Lung (tissue), 12 donors: ENCODE data around the gene WDR93. TPM values are rescaled to one million over a fixed set of nuclear protein-coding genes. Genes with fewer than 3 reads are reported as not detected.

ENCODE experiments used
- ATAC-seq: fragments of 200-7000 bp; cut with Tn5 transposase; one replicate; pipeline ENCODE4 v1.9.1; 2020; ENCODE audit warnings: moderate number of reproducible peaks; ENCODE audit not compliant: insufficient read depth, low FRiP score
- DNase-seq, 3 donors: peaks; one replicate each; pipeline ENCODE4 v3.0.0-alpha.2; 2013 to 2017
- H3K27ac ChIP-seq, 2 donors: one replicate each; pipeline ENCODE4 v1.5.1; 2013; ENCODE audit warnings: mild to moderate bottlenecking in 2 of 2, moderate library complexity in 2 of 2, control low read depth in 1 of 2, inconsistent platforms in 1 of 2, low read depth in 1 of 2, low read length in 1 of 2
- H3K27me3 ChIP-seq, 3 donors: one replicate each; pipeline ENCODE4 v1.5.1; 2013; ENCODE audit warnings: low read length in 2 of 3; ENCODE audit not compliant: control insufficient read depth in 3 of 3, insufficient read depth in 3 of 3
- H3K36me3 ChIP-seq, 4 donors: one replicate each; pipeline ENCODE4 v1.5.1; 2013; ENCODE audit warnings: low read length in 4 of 4, mild to moderate bottlenecking in 1 of 4, moderate library complexity in 1 of 4; ENCODE audit not compliant: control insufficient read depth in 4 of 4, insufficient read depth in 4 of 4
- H3K4me1 ChIP-seq, 5 donors: one replicate each; pipeline ENCODE4 v1.5.1; 2013; ENCODE audit warnings: low read length in 5 of 5, mild to moderate bottlenecking in 2 of 5, moderate library complexity in 1 of 5; ENCODE audit not compliant: control insufficient read depth in 5 of 5, insufficient read depth in 5 of 5
- H3K4me3 ChIP-seq: one replicate; pipeline ENCODE4 v1.5.1; 2013; ENCODE audit warnings: mild to moderate bottlenecking, control low read depth, moderate library complexity
- H3K9ac ChIP-seq, 2 donors: one replicate each; pipeline ENCODE4 v1.5.1; 2013; ENCODE audit warnings: low read length in 2 of 2, control low read depth in 1 of 2; ENCODE audit not compliant: insufficient read depth in 1 of 2
- H3K9me3 ChIP-seq, 4 donors: one replicate each; pipeline ENCODE4 v1.5.1; 2013; ENCODE audit warnings: low read length in 3 of 4, mild to moderate bottlenecking in 1 of 4, moderate library complexity in 1 of 4; ENCODE audit not compliant: control insufficient read depth in 4 of 4, insufficient read depth in 3 of 4
- CTCF ChIP-seq: IDR thresholded peaks from 2 replicates; pipeline ENCODE4 v1.5.1; 2012; ENCODE audit warnings: mild to moderate bottlenecking; ENCODE audit errors: control extremely low read depth, extremely low read depth
- WGBS, 2 donors: extraction: QIAGEN DNeasy Blood & Tissue Kit; methylation state at CpG; one replicate each; pipeline ENCODE4 v1.1.7; 2013; 5-methylcytosine and 5-hydroxymethylcytosine counted together
- polyA plus RNA-seq, 2 donors: library from polyadenylated mRNA; stranded (reverse); fragments of 200-250 nt; gene quantifications; one replicate each; pipeline ENCODE4 v1.2.1, GENCODE V29; 2013
- total RNA-seq, 2 donors: library from RNA; depleted of rRNA in 1 of 2; stranded (reverse); fragments of >200 nt in 1 of 2; gene quantifications; one replicate each; pipeline ENCODE4 v1.2.1, GENCODE V29; 2014 to 2021
- donor health status: control.
- donor health status: control.
- donor health status: Bipolar disorder and iron deficiency.
- donor health status: healthy.
- donor health status: DM: yes; HTN: yes; CAD: no.

WDR93 gene
- total and polyA plus RNA-seq, 4 donors: 0.95 to 3.8 (median 2.2) TPM

DNA sequence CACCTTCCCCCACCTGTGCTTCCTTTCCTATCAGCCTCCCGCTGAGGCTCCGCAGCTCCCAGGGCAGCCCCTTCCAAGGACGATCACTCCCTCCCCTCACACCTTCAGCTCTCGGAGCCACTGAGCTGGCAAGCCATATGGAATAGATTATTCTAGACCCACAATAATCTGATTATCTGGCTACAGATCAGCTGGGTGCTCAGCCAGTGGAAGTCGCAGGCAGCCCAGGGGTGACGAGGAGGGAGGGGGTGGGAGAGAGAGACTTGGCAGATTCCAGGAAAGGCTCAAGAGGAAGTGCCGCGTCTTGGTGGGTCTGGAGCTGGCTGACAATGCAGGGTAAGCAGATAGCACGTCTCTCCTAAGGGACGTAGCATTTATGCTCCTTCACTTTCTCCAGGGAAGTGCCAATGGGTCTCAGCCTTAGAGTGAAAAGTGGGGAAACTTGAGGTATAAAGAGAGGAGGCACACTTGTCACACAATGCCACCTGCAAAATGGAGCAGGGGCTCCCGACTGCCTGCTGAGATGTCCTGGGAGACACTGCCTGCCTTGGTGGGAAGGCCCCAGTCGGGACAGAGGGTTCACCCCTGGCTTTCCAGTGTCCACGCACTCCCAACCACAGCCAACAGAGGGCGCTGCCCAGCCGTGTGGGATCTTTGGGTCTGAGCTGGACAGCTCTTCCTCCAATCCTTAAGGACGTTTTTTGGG is 69.8 kb downstream of the WDR93 start:
- H3K27ac ChIP-seq: peak overlapping the region in 1 of 2 donors; percentile 14
- TF ChIP-seq CTCF: peak; percentile 95
- no peaks in the 10 kb centered on the region for H3K27me3 ChIP-seq
- peak; percentile 70 to 72 (median 72) for DNase-seq
- H3K36me3 ChIP-seq: no peaks in the 10 kb centered on the region
- no peaks in the 10 kb centered on the region for H3K9me3 ChIP-seq
- 33% methylated on average over 16 of the region's 16 CpGs for WGBS, 2 donors
- H3K4me3 ChIP-seq: no peak overlapping the region
- peaks cover 0 to 6% (median 0%) of the 10 kb centered on the region in 5 donors for H3K4me1 ChIP-seq
- ATAC-seq: peak; percentile 97
- no peak overlapping the region for H3K9ac ChIP-seq

GRCh38 chr15:89761009-89761831 is 70.6 kb downstream of the WDR93 start:
- H3K9me3 ChIP-seq: no peaks in the 10 kb centered on the region
- H3K4me3 ChIP-seq: no peak overlapping the region
- WGBS, 2 donors: 62 to 72% methylated on average over 18 of the region's 18 CpGs
- no peaks in the 10 kb centered on the region for H3K36me3 ChIP-seq
- peaks cover 0 to 6% (median 0%) of the 10 kb centered on the region in 5 donors for H3K4me1 ChIP-seq
- DNase-seq (no peak), ATAC-seq (peak; percentile 64)
- peak overlapping the region in 1 of 2 donors; percentile 35 for H3K27ac ChIP-seq
- H3K9ac ChIP-seq: no peak overlapping the region
- H3K27me3 ChIP-seq: no peaks in the 10 kb centered on the region
- no peak for TF ChIP-seq CTCF

DNA sequence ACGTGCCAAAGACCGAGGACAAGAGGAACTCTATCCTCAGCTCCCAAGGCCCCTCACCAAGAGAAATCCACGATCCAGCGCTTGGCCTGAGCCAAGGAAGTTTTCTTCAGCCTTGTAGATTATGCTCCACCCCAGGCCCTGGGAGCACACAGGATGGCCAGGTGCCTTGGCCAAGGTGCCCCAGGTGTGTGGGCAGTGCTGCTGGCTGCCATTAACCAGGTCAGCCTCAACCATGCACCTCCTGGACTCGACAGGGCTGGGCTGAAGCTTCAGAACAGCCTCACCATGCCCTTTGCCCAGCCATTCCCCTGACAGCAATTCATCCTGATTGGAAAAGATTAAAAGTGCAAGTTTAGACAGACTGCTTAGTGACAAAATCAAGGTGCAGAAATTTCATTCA is 71.3 kb downstream of the WDR93 start:
- Histone ChIP-seq H3K27me3 (no peaks in the 10 kb centered on the region), H3K27ac (no peak overlapping the region), H3K9me3 (no peaks in the 10 kb centered on the region), H3K4me3 (no peak overlapping the region), H3K9ac (no peak overlapping the region), H3K4me1 (peaks cover 0 to 6% (median 0%) of the 10 kb centered on the region in 5 donors), H3K36me3 (no peaks in the 10 kb centered on the region)
- ATAC-seq: no peak
- no peak for TF ChIP-seq CTCF
- DNase-seq: no peak
- 88 to 93% methylated on average over 5 of the region's 5 CpGs for WGBS, 2 donors
